GM23338 (cell line): ENCODE results near the gene ITGA1.

Source experiments
- EZH2 ChIP-seq: fragments of 200-600 bp; sonication (generic); IDR thresholded peaks from one replicate; pipeline ENCODE4 v1.8.0; 2017; ENCODE audit warnings: antibody characterized with exemption, mild to moderate bottlenecking, low read depth; ENCODE audit not compliant: unreplicated experiment
- JUNB ChIP-seq: IDR thresholded peaks from one replicate; pipeline ENCODE4 v1.6.1; 2016; ENCODE audit warnings: antibody characterized with exemption; ENCODE audit not compliant: unreplicated experiment
- POLR2AphosphoS5 ChIP-seq: IDR thresholded peaks from 2 replicates; pipeline ENCODE4 v1.6.1; 2016; ENCODE audit warnings: antibody characterized with exemption, low read depth
- TF ChIP-seq, protein P1 (sequence below), 2 experiments: fragments of 200-600 bp in 1 of 2; sonication (generic) in 1 of 2; conservative IDR thresholded peaks; 2 replicates each; pipeline versions ENCODE4 v1.5.1 to v1.6.1; 2016 to 2017; ENCODE audit warnings: antibody characterized with exemption in 2 of 2, low read depth in 2 of 2, mild to moderate bottlenecking in 2 of 2, moderate library complexity in 1 of 2

DNA sequence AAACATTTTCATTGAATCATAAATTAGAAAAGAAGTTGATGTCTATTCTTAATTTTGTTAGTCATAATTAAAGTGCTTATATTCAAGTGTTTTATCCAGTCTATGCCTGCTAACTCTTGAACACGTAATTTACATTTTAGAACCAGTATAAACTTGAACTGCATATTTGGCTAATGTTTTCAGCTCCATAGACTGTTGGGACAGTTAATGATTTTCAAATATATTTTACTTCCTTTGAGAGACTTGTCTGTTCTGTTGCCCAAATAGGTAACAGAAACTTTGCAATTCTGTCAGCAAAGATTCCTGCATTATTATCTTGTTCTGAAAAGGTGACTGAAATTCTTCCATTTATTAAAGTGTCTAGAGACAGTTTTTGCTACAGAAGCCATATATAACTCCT lies 209.3 kb downstream of the ITGA1 start:
- TF ChIP-seq, protein P1, sequence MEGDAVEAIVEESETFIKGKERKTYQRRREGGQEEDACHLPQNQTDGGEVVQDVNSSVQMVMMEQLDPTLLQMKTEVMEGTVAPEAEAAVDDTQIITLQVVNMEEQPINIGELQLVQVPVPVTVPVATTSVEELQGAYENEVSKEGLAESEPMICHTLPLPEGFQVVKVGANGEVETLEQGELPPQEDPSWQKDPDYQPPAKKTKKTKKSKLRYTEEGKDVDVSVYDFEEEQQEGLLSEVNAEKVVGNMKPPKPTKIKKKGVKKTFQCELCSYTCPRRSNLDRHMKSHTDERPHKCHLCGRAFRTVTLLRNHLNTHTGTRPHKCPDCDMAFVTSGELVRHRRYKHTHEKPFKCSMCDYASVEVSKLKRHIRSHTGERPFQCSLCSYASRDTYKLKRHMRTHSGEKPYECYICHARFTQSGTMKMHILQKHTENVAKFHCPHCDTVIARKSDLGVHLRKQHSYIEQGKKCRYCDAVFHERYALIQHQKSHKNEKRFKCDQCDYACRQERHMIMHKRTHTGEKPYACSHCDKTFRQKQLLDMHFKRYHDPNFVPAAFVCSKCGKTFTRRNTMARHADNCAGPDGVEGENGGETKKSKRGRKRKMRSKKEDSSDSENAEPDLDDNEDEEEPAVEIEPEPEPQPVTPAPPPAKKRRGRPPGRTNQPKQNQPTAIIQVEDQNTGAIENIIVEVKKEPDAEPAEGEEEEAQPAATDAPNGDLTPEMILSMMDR (conservative IDR thresholded peaks at IDR 0.05; ENCODE audit: low read depth in 2 of 2), result no peak
- no peak for TF ChIP-seq POLR2AphosphoS5
- no peak for TF ChIP-seq EZH2
- no peak for TF ChIP-seq JUNB
